ENCODE data around the gene TRMT2B.

DNA sequence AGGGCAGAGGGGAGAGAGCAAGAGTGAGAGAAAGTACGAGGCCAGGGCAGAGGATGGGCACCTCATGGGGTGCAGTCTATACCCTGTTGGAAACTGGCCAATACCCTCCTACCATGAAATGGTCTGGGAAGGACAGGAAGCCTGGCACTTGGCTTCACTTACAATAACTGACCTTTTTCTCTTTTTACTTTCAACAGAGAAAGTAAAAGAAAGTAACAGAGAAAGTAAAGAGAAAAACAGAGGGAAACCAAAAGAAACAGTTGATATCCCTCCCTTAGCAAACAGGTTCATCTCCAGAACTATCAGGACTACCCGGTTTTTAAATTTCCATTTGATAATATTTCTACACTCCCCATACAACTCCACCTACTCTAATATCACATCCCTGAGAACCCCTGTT, 61.8 kb downstream of the TRMT2B start:
- TF ChIP-seq POLR2AphosphoS5 (IDR thresholded peaks at IDR 0.05; ENCODE audit: insufficient read depth in 1 of 2, low read depth in 1 of 2) (no peak), POLR2A (IDR thresholded peaks at IDR 0.05) (no peak)
- TF ChIP-seq, protein P1, sequence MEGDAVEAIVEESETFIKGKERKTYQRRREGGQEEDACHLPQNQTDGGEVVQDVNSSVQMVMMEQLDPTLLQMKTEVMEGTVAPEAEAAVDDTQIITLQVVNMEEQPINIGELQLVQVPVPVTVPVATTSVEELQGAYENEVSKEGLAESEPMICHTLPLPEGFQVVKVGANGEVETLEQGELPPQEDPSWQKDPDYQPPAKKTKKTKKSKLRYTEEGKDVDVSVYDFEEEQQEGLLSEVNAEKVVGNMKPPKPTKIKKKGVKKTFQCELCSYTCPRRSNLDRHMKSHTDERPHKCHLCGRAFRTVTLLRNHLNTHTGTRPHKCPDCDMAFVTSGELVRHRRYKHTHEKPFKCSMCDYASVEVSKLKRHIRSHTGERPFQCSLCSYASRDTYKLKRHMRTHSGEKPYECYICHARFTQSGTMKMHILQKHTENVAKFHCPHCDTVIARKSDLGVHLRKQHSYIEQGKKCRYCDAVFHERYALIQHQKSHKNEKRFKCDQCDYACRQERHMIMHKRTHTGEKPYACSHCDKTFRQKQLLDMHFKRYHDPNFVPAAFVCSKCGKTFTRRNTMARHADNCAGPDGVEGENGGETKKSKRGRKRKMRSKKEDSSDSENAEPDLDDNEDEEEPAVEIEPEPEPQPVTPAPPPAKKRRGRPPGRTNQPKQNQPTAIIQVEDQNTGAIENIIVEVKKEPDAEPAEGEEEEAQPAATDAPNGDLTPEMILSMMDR (IDR thresholded peaks at IDR 0.05), result no peak

Measured in vagina (tissue), 2 donors.